SK-N-SH (cell line): ENCODE data around the gene DUXB. TPM values are rescaled to one million over a fixed set of nuclear protein-coding genes. Genes with fewer than 3 reads are reported as not detected.

Experiments
- CTCF ChIA-PET: fragments of 300-600, 350-600 bp; formaldehyde crosslinking; extraction: SDS; loops from one replicate; lab custom pipeline; 2021; lab: Yijun Ruan, JAX
- POLR2A ChIA-PET: fragments of 350-600 bp; sonication (Branson Sonifier 250); formaldehyde crosslinking; extraction: SDS; loops from one replicate; lab custom pipeline; 2020; ENCODE audit warnings: antibody characterized with exemption, inconsistent platforms; lab: Yijun Ruan, JAX
- DNase-seq: peaks from one replicate; pipeline ENCODE4 v3.0.0; 2012
- H2AFZ ChIP-seq: fragments of 200-600 bp; sonication (generic); 2 replicates; pipeline ENCODE4 v1.8.1; 2016; ENCODE audit warnings: antibody characterized with exemption, mild to moderate bottlenecking, low read depth
- H3F3A ChIP-seq: fragments of 200-600 bp; sonication (generic); replicated peaks from 2 replicates; pipeline ENCODE3; 2016; ENCODE audit warnings: antibody characterized with exemption, mild to moderate bottlenecking; ENCODE audit not compliant: insufficient read depth
- H3K27ac ChIP-seq, 2 experiments: fragments of 200-500 bp in 1 of 2; fragments of 200-600 bp in 1 of 2; sonication (Bioruptor generic) in 1 of 2; sonication (generic), shearing (Covaris generic) in 1 of 2; 2 replicates each; pipeline versions ENCODE4 v1.5.1 to v1.6.1; 2014 to 2016; ENCODE audit warnings: low read depth in 2 of 2, inconsistent platforms in 1 of 2, low read length in 1 of 2, mild to moderate bottlenecking in 1 of 2, mixed read lengths in 1 of 2
- H3K27me3 ChIP-seq: fragments of 200-600 bp; sonication (generic), shearing (Covaris generic); 2 replicates; pipeline ENCODE4 v1.6.1; 2016; ENCODE audit warnings: mixed run types; ENCODE audit not compliant: insufficient read depth
- H3K36me3 ChIP-seq, 2 experiments: fragments of 200-500 bp in 1 of 2; fragments of 200-600 bp in 1 of 2; sonication (Bioruptor generic) in 1 of 2; sonication (generic) in 1 of 2; replicated peaks in 1 of 2; 2 replicates each; pipeline versions ENCODE3 to v1.5.1; 2014 to 2016; ENCODE audit warnings: low read length in 1 of 2, mild to moderate bottlenecking in 1 of 2; ENCODE audit not compliant: insufficient read depth in 2 of 2, control insufficient read depth in 1 of 2
- H3K4me1 ChIP-seq, 2 experiments: fragments of 200-500 bp in 1 of 2; fragments of 200-600 bp in 1 of 2; sonication (Bioruptor generic) in 1 of 2; sonication (generic), shearing (Covaris generic) in 1 of 2; 2 replicates each; pipeline versions ENCODE4 v1.5.1 to v1.6.1; 2014 to 2016; ENCODE audit warnings: low read depth in 1 of 2, low read length in 1 of 2, mixed run types in 1 of 2; ENCODE audit not compliant: insufficient read depth in 2 of 2, control insufficient read depth in 1 of 2
- H3K4me2 ChIP-seq: fragments of 200-600 bp; sonication (generic), shearing (Covaris generic); 2 replicates; pipeline ENCODE4 v1.6.1; 2017; ENCODE audit warnings: mixed run types
- H3K4me3 ChIP-seq, 2 experiments: fragments of 200-500 bp in 1 of 2; fragments of 200-600 bp in 1 of 2; sonication (Bioruptor generic) in 1 of 2; sonication (generic), shearing (Covaris generic) in 1 of 2; 2 replicates each; pipeline versions ENCODE4 v1.5.1 to v1.8.1; 2014 to 2016; ENCODE audit warnings: low read depth in 2 of 2, inconsistent platforms in 1 of 2, low read length in 1 of 2, mild to moderate bottlenecking in 1 of 2, mixed read lengths in 1 of 2, moderate library complexity in 1 of 2
- H3K79me2 ChIP-seq: fragments of 200-600 bp; sonication (generic); 2 replicates; pipeline ENCODE4 v1.8.1; 2017; ENCODE audit warnings: mild to moderate bottlenecking; ENCODE audit not compliant: insufficient read depth
- H3K9ac ChIP-seq: fragments of 200-600 bp; sonication (generic); 2 replicates; pipeline ENCODE4 v1.6.1; 2017; ENCODE audit warnings: mixed run types
- H3K9me2 ChIP-seq: fragments of 200-600 bp; sonication (generic); 2 replicates; pipeline ENCODE4 v1.6.1; 2017; ENCODE audit warnings: mixed run types
- H3K9me3 ChIP-seq: fragments of 200-600 bp; sonication (generic); 2 replicates; pipeline ENCODE4 v1.6.1; 2017; ENCODE audit warnings: mixed run types, mild to moderate bottlenecking, moderate library complexity
- H4K20me1 ChIP-seq: fragments of 200-600 bp; sonication (generic); 2 replicates; pipeline ENCODE4 v1.6.1; 2017; ENCODE audit warnings: mild to moderate bottlenecking, mixed run types; ENCODE audit not compliant: insufficient read depth
- EZH2phosphoT487 ChIP-seq: fragments of 200-600 bp; sonication (generic); IDR thresholded peaks from 2 replicates; pipeline ENCODE4 v1.6.1; 2017; ENCODE audit warnings: low read depth, mixed run types, mild to moderate bottlenecking, antibody characterized with exemption, moderate library complexity, borderline replicate concordance
- FOXM1 ChIP-seq: IDR thresholded peaks from 2 replicates; pipeline ENCODE4 v1.4.0; 2012; ENCODE audit warnings: low read depth, mild to moderate bottlenecking
- GATA2 ChIP-seq: sonication (generic); formaldehyde crosslinking; IDR thresholded peaks from 2 replicates; pipeline ENCODE4 v1.5.0; 2020; ENCODE audit warnings: mild to moderate bottlenecking, missing genetic modification reagents
- IRF3 ChIP-seq: fragments of 150-350 bp; IDR thresholded peaks from 2 replicates; pipeline ENCODE4 v1.6.1; 2016; ENCODE audit warnings: mild to moderate bottlenecking, low read depth, low read length
- JUND ChIP-seq: IDR thresholded peaks from 2 replicates; pipeline ENCODE4 v1.4.0; 2012
- MEF2A ChIP-seq: IDR thresholded peaks from 2 replicates; pipeline ENCODE4 v1.4.0; 2012; ENCODE audit warnings: low read depth, borderline replicate concordance
- MXI1 ChIP-seq: IDR thresholded peaks from 2 replicates; pipeline ENCODE4 v1.6.1; 2012; ENCODE audit warnings: mild to moderate bottlenecking, low read depth, low read length, improper control_type of control experiment
- NRF1 ChIP-seq: IDR thresholded peaks from 2 replicates; pipeline ENCODE4 v1.6.1; 2012; ENCODE audit warnings: low read depth, mild to moderate bottlenecking, low read length
- RCOR1 ChIP-seq: fragments of 150-350 bp; IDR thresholded peaks from 2 replicates; pipeline ENCODE4 v1.6.1; 2017; ENCODE audit warnings: antibody characterized with exemption, low read length
- SIN3A ChIP-seq: IDR thresholded peaks from 2 replicates; pipeline ENCODE4 v1.6.1; 2012; ENCODE audit warnings: low read depth, mild to moderate bottlenecking, low read length, moderate library complexity, borderline replicate concordance
- TAF1 ChIP-seq: IDR thresholded peaks from 2 replicates; pipeline ENCODE4 v1.6.1; 2012; ENCODE audit warnings: low read depth, mild to moderate bottlenecking, low read length, moderate library complexity, borderline replicate concordance
- WGBS: methylation state at CpG from one replicate; pipeline ENCODE4 v1.1.6; 2017; ENCODE audit warnings: low lambda C conversion rate; 5-methylcytosine and 5-hydroxymethylcytosine counted together
- polyA plus RNA-seq, 3 experiments: library from polyadenylated mRNA; depleted of rRNA; stranded (reverse); fragments of >200 nt; gene quantifications; 2 replicates each; pipeline ENCODE4 v1.2.3, GENCODE V29; 2012
- TF ChIP-seq, protein P1 (sequence below): IDR thresholded peaks from 2 replicates; pipeline ENCODE4 v1.4.0; 2012; ENCODE audit warnings: low read depth, borderline replicate concordance

Gene DUXB
- polyA plus RNA-seq, 1 of the 3 experiments (the other 2 are of a cell fraction) = not detected

- TF ChIP-seq SIN3A = peak; percentile 63; the same call in 1 of the 2 replicates
- no peak for TF ChIP-seq FOXM1
- TF ChIP-seq GATA2 (CRISPR knock-in tag) = no peak
- TF ChIP-seq, all 33 proteins: peak for 11
Observed at GRCh38 chr16:75647492-75648264, 53.6 kb downstream of the DUXB start, which contains the start of the genes KARS1 and TERF2IP (continued).

GRCh38 chr16:75647112-75647491 is 54.2 kb downstream of the DUXB start:
- H3K27me3 ChIP-seq = no peaks in the 10 kb centered on the region
- WGBS = under 1% methylated on average over 10 of the region's 18 CpGs
- H3F3A ChIP-seq = no peaks in the 10 kb centered on the region
- H3K9me3 ChIP-seq = no peaks in the 10 kb centered on the region
- peak overlapping the region; percentile 89 for H2AFZ ChIP-seq
- H3K9ac ChIP-seq = peak overlapping the region; percentile 97
- no peak for DNase-seq
- H4K20me1 ChIP-seq = peaks cover 39% of the 10 kb centered on the region
- peak overlapping the region; percentile 88 to 90 for H3K4me3 ChIP-seq
- H3K9me2 ChIP-seq = no peaks in the 10 kb centered on the region
- peak overlapping the region; percentile 71 to 92 for H3K27ac ChIP-seq
- H3K4me1 ChIP-seq = peaks cover 6 to 17% of the 10 kb centered on the region in 2 experiments; a peak in 3 of 4 replicates
- POLR2A ChIA-PET = interaction anchor here (1.4 to 1.9 kb wide), 2 partner anchors 16 to 24 kb away, joined by 5 to 7 read pairs; partner anchors contain the start of gene ADAT1
- CTCF ChIA-PET = no interaction called here
- TF ChIP-seq EZH2phosphoT487 (no peak), IRF3 (no peak)
- TF ChIP-seq, protein P1, sequence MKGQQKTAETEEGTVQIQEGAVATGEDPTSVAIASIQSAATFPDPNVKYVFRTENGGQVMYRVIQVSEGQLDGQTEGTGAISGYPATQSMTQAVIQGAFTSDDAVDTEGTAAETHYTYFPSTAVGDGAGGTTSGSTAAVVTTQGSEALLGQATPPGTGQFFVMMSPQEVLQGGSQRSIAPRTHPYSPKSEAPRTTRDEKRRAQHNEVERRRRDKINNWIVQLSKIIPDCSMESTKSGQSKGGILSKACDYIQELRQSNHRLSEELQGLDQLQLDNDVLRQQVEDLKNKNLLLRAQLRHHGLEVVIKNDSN = 0 out of 2 replicates have a peak, but pooled peaks have one; percentile 19
- H3K36me3 ChIP-seq = peaks cover 28% of the 10 kb centered on the region in 2 experiments
- H3K4me2 ChIP-seq = peak overlapping the region; percentile 93
- peaks cover 97% of the 10 kb centered on the region for H3K79me2 ChIP-seq

DNA sequence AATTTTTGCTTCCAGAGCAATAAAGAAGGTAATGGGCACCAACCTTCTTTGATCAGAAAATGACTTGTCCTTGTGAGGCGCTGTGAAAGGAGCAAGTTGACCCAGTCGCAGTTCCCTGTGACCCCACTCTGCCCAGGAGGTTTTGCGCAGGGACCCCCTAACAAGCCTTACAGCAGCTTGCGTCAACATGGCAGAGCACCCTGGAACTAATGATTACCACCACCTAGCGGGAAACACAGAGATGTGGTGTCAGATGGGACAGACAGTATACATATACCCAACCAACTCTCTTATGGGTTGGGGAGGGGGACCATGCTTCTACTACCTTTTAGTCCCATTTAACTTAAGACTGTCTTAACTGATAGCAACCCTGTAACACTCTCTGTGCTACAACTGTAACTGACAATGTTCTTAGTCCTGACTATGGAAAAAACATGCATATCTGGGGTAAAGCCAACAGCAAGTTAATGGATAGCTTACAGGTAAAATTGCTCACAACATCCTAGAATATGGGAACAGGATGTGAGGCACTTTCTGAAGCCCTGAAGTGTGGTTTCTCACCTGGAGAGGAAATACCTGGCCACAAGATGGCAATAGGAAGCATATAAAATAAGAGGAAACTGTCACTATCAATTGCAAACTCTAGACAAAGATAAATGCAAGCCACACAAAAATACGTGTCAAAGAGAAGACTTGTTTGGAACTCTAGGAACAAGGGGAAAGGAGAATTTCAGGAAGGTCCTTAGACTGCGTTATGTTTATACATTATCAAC is 56.8 kb downstream of the DUXB start:
- H3K36me3 ChIP-seq = peaks cover 48 to 49% of the 10 kb centered on the region in 2 experiments
- no peak overlapping the region for H3K4me2 ChIP-seq
- H3K9me3 ChIP-seq = no peaks in the 10 kb centered on the region
- H3K27ac ChIP-seq = no peak overlapping the region
- H4K20me1 ChIP-seq = peaks cover 26% of the 10 kb centered on the region
- H3K4me1 ChIP-seq = peaks cover 6 to 9% of the 10 kb centered on the region in 2 experiments; a peak in 2 of 4 replicates
- no peaks in the 10 kb centered on the region for H3K9me2 ChIP-seq
- no peak for TF ChIP-seq JUND
- no peak for TF ChIP-seq NRF1
- no peak for TF ChIP-seq MXI1
- TF ChIP-seq IRF3 = no peak
- no peak for TF ChIP-seq TAF1
- TF ChIP-seq RCOR1 = no peak
- TF ChIP-seq, protein P1 = no peak
- TF ChIP-seq EZH2phosphoT487 = no peak
- no peak for TF ChIP-seq MEF2A
- ChIA-PET CTCF (interaction anchor here (0.6 kb wide), 2 partner anchors 23 to 126 kb away, joined by 3 read pairs; no protein-coding TSS in a partner anchor), POLR2A (no interaction called here)
- no peak for DNase-seq
- peaks cover 85% of the 10 kb centered on the region for H3K79me2 ChIP-seq
- H3F3A ChIP-seq = no peaks in the 10 kb centered on the region
- WGBS = 96% methylated on average over 6 of the region's 7 CpGs
- no peaks in the 10 kb centered on the region for H3K27me3 ChIP-seq
- H3K9ac ChIP-seq = no peak overlapping the region
- H2AFZ ChIP-seq = no peak overlapping the region
- no peak overlapping the region for H3K4me3 ChIP-seq
